HEK293 (cell line): ENCODE results near the gene MAS1.
A peak's percentile ranks its signal among the peaks of the same experiment; 100 is the strongest.

Experiments used
- CTCF ChIA-PET: fragments of 350-600 bp; formaldehyde crosslinking; extraction: SDS; loops from one replicate; lab custom pipeline; 2021; ENCODE audit warnings: antibody characterized with exemption; lab: Yijun Ruan, JAX
- POLR2A ChIA-PET: fragments of 300-600 bp; formaldehyde crosslinking; extraction: SDS; loops from one replicate; lab custom pipeline; 2020; ENCODE audit warnings: antibody characterized with exemption, inconsistent platforms; lab: Yijun Ruan, JAX
- H3K27ac ChIP-seq: fragments of 200-500 bp; sonication (Bioruptor generic); 2 replicates; pipeline ENCODE4 v1.5.1; 2014; ENCODE audit warnings: low read depth, low read length, control low read depth, inconsistent platforms; ENCODE audit errors: extremely low read depth
- H3K36me3 ChIP-seq, 2 experiments: fragments of 200-500 bp in 1 of 2; sonication (Bioruptor generic) in 1 of 2; 1 replicate in 1 of 2; 2 replicates in 1 of 2; pipeline ENCODE4 v1.5.1; 2014 to 2017; ENCODE audit warnings: inconsistent platforms in 2 of 2, low read length in 2 of 2; ENCODE audit not compliant: control insufficient read depth in 2 of 2, insufficient read depth in 1 of 2
- H3K4me1 ChIP-seq: fragments of 200-500 bp; sonication (Bioruptor generic); 2 replicates; pipeline ENCODE4 v1.5.1; 2014; ENCODE audit warnings: mild to moderate bottlenecking, low read length, inconsistent platforms; ENCODE audit not compliant: control insufficient read depth, insufficient read depth
- H3K4me3 ChIP-seq: 2 replicates; pipeline ENCODE4 v1.5.1; 2011; ENCODE audit warnings: low read depth, mild to moderate bottlenecking, control low read depth, low read length, moderate library complexity
- H3K9me3 ChIP-seq: fragments of 200-500 bp; sonication (Bioruptor generic); 2 replicates; pipeline ENCODE4 v1.5.1; 2014; ENCODE audit warnings: low read depth, low read length, inconsistent platforms; ENCODE audit not compliant: control insufficient read depth, insufficient read depth
- KLF9 ChIP-seq: fragments of 450-650 bp; formaldehyde crosslinking; IDR thresholded peaks from 2 replicates; pipeline ENCODE4 v1.5.1; 2016; ENCODE audit warnings: missing biosample characterization, missing genetic modification characterization, low read depth
- SP3 ChIP-seq: fragments of 450-650 bp; formaldehyde crosslinking; IDR thresholded peaks from 2 replicates; pipeline ENCODE4 v1.5.1; 2016; ENCODE audit warnings: missing biosample characterization, missing genetic modification characterization
- ZEB2 ChIP-seq: fragments of 450-650 bp; formaldehyde crosslinking; IDR thresholded peaks from 2 replicates; pipeline ENCODE4 v1.5.1; 2016; ENCODE audit warnings: missing biosample characterization, missing genetic modification characterization
- ZFP3 ChIP-seq: fragments of 450-650 bp; formaldehyde crosslinking; IDR thresholded peaks from 2 replicates; pipeline ENCODE4 v1.5.1; 2016; ENCODE audit warnings: low read depth, missing biosample characterization, missing genetic modification characterization
- ZNF133 ChIP-seq: fragments of 450-650 bp; formaldehyde crosslinking; IDR thresholded peaks from 2 replicates; pipeline ENCODE4 v1.5.1; 2016; ENCODE audit warnings: missing biosample characterization, missing genetic modification characterization
- ZNF175 ChIP-seq: fragments of 450-650 bp; formaldehyde crosslinking; IDR thresholded peaks from 2 replicates; pipeline ENCODE4 v1.5.1; 2016; ENCODE audit warnings: missing biosample characterization, missing genetic modification characterization
- ZNF211 ChIP-seq: fragments of 450-650 bp; formaldehyde crosslinking; IDR thresholded peaks from 2 replicates; pipeline ENCODE4 v1.5.1; 2016; ENCODE audit warnings: low read depth, missing biosample characterization, missing genetic modification characterization
- ZNF214 ChIP-seq: fragments of 450-650 bp; formaldehyde crosslinking; IDR thresholded peaks from 2 replicates; pipeline ENCODE4 v1.5.1; 2017; ENCODE audit warnings: missing biosample characterization, mild to moderate bottlenecking, missing genetic modification characterization, borderline replicate concordance
- ZNF248 ChIP-seq: fragments of 450-650 bp; formaldehyde crosslinking; IDR thresholded peaks from 2 replicates; pipeline ENCODE4 v1.5.1; 2017; ENCODE audit warnings: missing biosample characterization, missing genetic modification characterization
- ZNF416 ChIP-seq: fragments of 450-650 bp; formaldehyde crosslinking; IDR thresholded peaks from 2 replicates; pipeline ENCODE4 v1.5.1; 2016; ENCODE audit warnings: missing biosample characterization, missing genetic modification characterization
- ZNF426 ChIP-seq: fragments of 450-650 bp; formaldehyde crosslinking; IDR thresholded peaks from 2 replicates; pipeline ENCODE4 v1.5.1; 2017; ENCODE audit warnings: missing biosample characterization, missing genetic modification characterization, mild to moderate bottlenecking, inconsistent platforms, moderate library complexity
- ZNF48 ChIP-seq: fragments of 450-650 bp; formaldehyde crosslinking; IDR thresholded peaks from 2 replicates; pipeline ENCODE4 v1.5.1; 2016; ENCODE audit warnings: missing biosample characterization, missing genetic modification characterization
- ZNF514 ChIP-seq: fragments of 450-650 bp; formaldehyde crosslinking; IDR thresholded peaks from 2 replicates; pipeline ENCODE4 v1.5.1; 2016; ENCODE audit warnings: missing biosample characterization, missing genetic modification characterization
- ZNF654 ChIP-seq: fragments of 450-650 bp; formaldehyde crosslinking; IDR thresholded peaks from 2 replicates; pipeline ENCODE4 v1.5.1; 2016; ENCODE audit warnings: low read depth, missing biosample characterization, missing genetic modification characterization
- ZNF677 ChIP-seq: fragments of 450-650 bp; IDR thresholded peaks from 2 replicates; pipeline ENCODE4 v1.5.0; 2018; ENCODE audit warnings: missing biosample characterization, mild to moderate bottlenecking, missing genetic modification characterization, moderate library complexity
- ZNF701 ChIP-seq: fragments of 450-650 bp; formaldehyde crosslinking; IDR thresholded peaks from 2 replicates; pipeline ENCODE4 v1.5.1; 2016; ENCODE audit warnings: missing biosample characterization, missing genetic modification characterization
- ZNF777 ChIP-seq: fragments of 450-650 bp; formaldehyde crosslinking; IDR thresholded peaks from 2 replicates; pipeline ENCODE4 v1.5.1; 2017; ENCODE audit warnings: missing biosample characterization, missing genetic modification characterization, borderline replicate concordance
- ZNF792 ChIP-seq: fragments of 450-650 bp; formaldehyde crosslinking; IDR thresholded peaks from 2 replicates; pipeline ENCODE4 v1.5.1; 2016; ENCODE audit warnings: missing biosample characterization, missing genetic modification characterization
- ZSCAN30 ChIP-seq: fragments of 450-650 bp; IDR thresholded peaks from 2 replicates; pipeline ENCODE4 v1.5.1; 2018; ENCODE audit warnings: missing biosample characterization, mild to moderate bottlenecking, missing genetic modification characterization, moderate library complexity
- TF ChIP-seq, protein P1 (sequence below): fragments of 450-650 bp; formaldehyde crosslinking; IDR thresholded peaks from 2 replicates; pipeline ENCODE4 v1.5.1; 2016; ENCODE audit warnings: missing biosample characterization, missing genetic modification characterization
- TF ChIP-seq, protein P2 (sequence below): fragments of 450-650 bp; formaldehyde crosslinking; IDR thresholded peaks from 2 replicates; pipeline ENCODE4 v1.5.1; 2017; ENCODE audit warnings: missing biosample characterization, missing genetic modification characterization
- TF ChIP-seq, protein P3 (sequence below): fragments of 450-650 bp; formaldehyde crosslinking; IDR thresholded peaks from 2 replicates; pipeline ENCODE4 v1.5.1; 2016; ENCODE audit warnings: missing biosample characterization, missing genetic modification characterization
- TF ChIP-seq, protein P4 (sequence below): fragments of 450-650 bp; formaldehyde crosslinking; IDR thresholded peaks from 2 replicates; pipeline ENCODE4 v1.5.1; 2016; ENCODE audit warnings: missing biosample characterization, missing genetic modification characterization
- TF ChIP-seq, protein P5 (sequence below): fragments of 450-650 bp; formaldehyde crosslinking; IDR thresholded peaks from 2 replicates; pipeline ENCODE4 v1.5.1; 2016; ENCODE audit warnings: missing biosample characterization, missing genetic modification characterization

The MAS1 gene

DNA sequence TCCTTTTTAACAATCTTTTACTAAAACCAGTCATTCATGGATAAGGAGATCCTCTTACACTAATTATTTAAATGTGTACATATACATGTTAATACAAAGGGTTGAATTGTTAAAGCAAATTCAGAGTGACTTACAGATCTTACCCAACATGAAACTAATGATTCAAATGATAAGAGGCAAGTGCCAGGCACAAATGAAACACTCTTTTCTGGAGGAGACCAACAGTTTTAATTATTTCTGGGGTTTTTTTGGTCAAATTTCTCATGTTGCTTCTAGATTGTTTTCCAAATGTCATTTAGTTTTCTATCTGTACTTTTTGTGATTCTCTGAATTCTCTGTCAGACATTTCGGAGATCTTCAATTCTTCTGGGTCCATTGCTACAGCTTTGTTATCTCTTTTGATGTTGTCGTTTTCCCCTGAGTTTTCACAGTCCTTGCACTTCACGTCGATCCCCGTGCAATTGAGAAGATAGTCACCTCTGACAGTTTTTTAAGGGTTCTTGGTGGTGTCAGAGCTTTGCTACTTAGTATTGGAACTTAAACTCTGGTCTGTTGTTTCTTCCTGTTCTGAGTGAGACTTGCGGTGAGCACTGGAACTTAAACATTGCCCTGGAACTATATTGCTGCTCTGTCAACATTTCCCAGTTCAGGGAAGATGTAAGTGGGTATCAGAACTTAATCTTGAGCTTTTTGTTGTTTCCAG, 23.2 kb downstream of the MAS1 start (continued):
- TF ChIP-seq, protein P1, sequence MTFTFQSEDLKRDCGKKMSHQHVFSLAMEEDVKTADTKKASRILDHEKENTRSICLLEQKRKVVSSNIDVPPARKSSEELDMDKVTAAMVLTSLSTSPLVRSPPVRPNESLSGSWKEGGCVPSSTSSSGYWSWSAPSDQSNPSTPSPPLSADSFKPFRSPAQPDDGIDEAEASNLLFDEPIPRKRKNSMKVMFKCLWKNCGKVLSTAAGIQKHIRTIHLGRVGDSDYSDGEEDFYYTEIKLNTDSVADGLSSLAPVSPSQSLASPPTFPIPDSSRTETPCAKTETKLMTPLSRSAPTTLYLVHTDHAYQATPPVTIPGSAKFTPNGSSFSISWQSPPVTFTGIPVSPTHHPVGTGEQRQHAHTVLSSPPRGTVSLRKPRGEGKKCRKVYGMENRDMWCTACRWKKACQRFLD (tag by site-specific recombination): no peak
- TF ChIP-seq ZNF514 (tag by site-specific recombination): no peak
- no peak for TF ChIP-seq ZSCAN30 (tag by site-specific recombination)

DNA sequence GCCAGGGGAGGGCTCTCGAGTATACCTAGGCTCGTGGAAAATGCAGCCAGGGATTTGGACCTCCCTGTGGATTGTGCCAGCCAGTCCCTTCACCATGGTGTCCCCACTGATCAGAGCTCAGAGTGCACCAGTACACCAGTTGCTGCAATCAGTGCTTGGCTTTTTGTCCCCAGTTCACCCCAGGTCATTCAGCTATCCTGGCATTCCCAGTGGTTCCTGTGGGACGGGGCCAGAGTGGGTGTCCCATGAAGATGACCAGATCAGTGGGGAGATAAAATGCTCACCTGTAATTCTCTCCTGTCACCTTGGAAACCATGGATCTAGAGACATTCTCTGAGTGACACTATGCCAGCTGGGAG, 23.8 kb downstream of the MAS1 start:
- ChIA-PET POLR2A (no interaction called here), CTCF (interaction anchor here (1.0 kb wide), 1 partner anchor 11 kb away, joined by 3 read pairs; no protein-coding TSS in a partner anchor)
- TF ChIP-seq ZNF48 (tag by site-specific recombination) (no peak), ZNF133 (tag by site-specific recombination) (no peak), ZNF416 (tag by site-specific recombination) (no peak)
- TF ChIP-seq, protein P2, sequence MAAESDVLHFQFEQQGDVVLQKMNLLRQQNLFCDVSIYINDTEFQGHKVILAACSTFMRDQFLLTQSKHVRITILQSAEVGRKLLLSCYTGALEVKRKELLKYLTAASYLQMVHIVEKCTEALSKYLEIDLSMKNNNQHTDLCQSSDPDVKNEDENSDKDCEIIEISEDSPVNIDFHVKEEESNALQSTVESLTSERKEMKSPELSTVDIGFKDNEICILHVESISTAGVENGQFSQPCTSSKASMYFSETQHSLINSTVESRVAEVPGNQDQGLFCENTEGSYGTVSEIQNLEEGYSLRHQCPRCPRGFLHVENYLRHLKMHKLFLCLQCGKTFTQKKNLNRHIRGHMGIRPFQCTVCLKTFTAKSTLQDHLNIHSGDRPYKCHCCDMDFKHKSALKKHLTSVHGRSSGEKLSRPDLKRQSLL (tag by site-specific recombination): no peak
- no peaks in the 10 kb centered on the region for H3K9me3 ChIP-seq
- H3K36me3 ChIP-seq: no peaks in the 10 kb centered on the region
- no peaks in the 10 kb centered on the region for H3K4me1 ChIP-seq
- H3K27ac ChIP-seq: no peak overlapping the region
- H3K4me3 ChIP-seq: no peak overlapping the region

DNA sequence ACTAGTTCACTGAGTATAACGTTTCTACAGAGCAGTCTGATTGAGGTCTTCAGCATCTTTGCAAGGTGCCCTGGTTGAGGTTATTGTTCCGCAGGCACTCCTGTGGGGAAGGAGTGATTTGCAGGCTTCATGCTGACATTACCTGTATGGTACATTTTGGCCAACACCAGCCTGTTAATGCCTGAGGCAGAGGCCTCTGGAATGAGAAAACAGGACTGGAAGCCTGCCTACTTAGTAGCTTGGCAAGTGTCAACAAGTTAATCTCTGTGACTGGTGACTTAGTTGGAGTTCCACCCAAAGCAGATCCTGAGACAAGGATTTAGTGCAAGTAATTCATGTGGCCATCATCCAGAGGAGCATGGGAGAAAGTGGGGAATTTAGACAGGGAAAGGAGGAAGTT, 24.6 kb downstream of the MAS1 start:
- no peaks in the 10 kb centered on the region for H3K36me3 ChIP-seq
- H3K4me3 ChIP-seq: no peak overlapping the region
- ChIA-PET POLR2A (no interaction called here), CTCF (no interaction called here)
- H3K4me1 ChIP-seq: no peaks in the 10 kb centered on the region
- no peaks in the 10 kb centered on the region for H3K9me3 ChIP-seq
- TF ChIP-seq, protein P3, sequence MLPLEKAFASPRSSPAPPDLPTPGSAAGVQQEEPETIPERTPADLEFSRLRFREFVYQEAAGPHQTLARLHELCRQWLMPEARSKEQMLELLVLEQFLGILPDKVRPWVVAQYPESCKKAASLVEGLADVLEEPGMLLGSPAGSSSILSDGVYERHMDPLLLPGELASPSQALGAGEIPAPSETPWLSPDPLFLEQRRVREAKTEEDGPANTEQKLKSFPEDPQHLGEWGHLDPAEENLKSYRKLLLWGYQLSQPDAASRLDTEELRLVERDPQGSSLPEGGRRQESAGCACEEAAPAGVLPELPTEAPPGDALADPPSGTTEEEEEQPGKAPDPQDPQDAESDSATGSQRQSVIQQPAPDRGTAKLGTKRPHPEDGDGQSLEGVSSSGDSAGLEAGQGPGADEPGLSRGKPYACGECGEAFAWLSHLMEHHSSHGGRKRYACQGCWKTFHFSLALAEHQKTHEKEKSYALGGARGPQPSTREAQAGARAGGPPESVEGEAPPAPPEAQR (tag by site-specific recombination): no peak
- TF ChIP-seq ZNF211 (tag by site-specific recombination) (no peak), ZNF426 (no peak), ZSCAN30 (tag by site-specific recombination) (no peak), ZNF701 (tag by site-specific recombination) (0 out of 2 replicates have a peak, but pooled peaks have one; percentile 18), KLF9 (tag by site-specific recombination) (no peak)
- no peak overlapping the region for H3K27ac ChIP-seq

DNA sequence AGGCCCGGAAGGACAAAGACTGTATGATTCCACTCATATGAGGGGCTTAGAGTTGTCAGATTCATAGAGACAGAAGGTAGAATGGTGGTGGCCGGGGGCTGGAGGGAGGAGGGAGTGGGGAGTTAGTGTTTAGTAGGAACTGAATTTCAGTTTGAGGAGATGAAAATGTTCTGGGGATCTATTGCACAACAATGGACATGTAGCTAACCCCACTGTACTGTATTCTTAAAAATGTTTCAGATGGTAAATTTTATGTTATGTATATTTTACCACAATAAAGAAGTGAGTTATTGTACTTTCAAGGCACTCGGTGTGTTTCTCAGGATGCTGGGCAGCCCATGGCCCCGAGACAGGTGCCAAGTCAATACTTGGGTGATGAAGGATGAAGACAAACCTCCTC, 25.4 kb downstream of the MAS1 start:
- no peaks in the 10 kb centered on the region for H3K36me3 ChIP-seq
- H3K9me3 ChIP-seq: no peaks in the 10 kb centered on the region
- POLR2A ChIA-PET: no interaction called here
- H3K27ac ChIP-seq: no peak overlapping the region
- H3K4me3 ChIP-seq: no peak overlapping the region
- no peaks in the 10 kb centered on the region for H3K4me1 ChIP-seq
- CTCF ChIA-PET: interaction anchor here (0.7 kb wide), 1 partner anchor 9 kb away, joined by 3 read pairs; no protein-coding TSS in a partner anchor
- TF ChIP-seq ZNF777 (no peak), ZNF248 (tag by site-specific recombination) (no peak), ZNF214 (tag by site-specific recombination) (no peak), ZFP3 (no peak), ZNF133 (tag by site-specific recombination) (no peak), ZNF175 (tag by site-specific recombination) (no peak), SP3 (tag by site-specific recombination) (no peak), ZEB2 (tag by site-specific recombination) (no peak), ZNF677 (tag by site-specific recombination) (no peak), ZNF792 (no peak), ZNF654 (tag by site-specific recombination) (no peak)
- TF ChIP-seq, protein P4, sequence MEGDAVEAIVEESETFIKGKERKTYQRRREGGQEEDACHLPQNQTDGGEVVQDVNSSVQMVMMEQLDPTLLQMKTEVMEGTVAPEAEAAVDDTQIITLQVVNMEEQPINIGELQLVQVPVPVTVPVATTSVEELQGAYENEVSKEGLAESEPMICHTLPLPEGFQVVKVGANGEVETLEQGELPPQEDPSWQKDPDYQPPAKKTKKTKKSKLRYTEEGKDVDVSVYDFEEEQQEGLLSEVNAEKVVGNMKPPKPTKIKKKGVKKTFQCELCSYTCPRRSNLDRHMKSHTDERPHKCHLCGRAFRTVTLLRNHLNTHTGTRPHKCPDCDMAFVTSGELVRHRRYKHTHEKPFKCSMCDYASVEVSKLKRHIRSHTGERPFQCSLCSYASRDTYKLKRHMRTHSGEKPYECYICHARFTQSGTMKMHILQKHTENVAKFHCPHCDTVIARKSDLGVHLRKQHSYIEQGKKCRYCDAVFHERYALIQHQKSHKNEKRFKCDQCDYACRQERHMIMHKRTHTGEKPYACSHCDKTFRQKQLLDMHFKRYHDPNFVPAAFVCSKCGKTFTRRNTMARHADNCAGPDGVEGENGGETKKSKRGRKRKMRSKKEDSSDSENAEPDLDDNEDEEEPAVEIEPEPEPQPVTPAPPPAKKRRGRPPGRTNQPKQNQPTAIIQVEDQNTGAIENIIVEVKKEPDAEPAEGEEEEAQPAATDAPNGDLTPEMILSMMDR (tag by site-specific recombination): no peak
- TF ChIP-seq, protein P5, sequence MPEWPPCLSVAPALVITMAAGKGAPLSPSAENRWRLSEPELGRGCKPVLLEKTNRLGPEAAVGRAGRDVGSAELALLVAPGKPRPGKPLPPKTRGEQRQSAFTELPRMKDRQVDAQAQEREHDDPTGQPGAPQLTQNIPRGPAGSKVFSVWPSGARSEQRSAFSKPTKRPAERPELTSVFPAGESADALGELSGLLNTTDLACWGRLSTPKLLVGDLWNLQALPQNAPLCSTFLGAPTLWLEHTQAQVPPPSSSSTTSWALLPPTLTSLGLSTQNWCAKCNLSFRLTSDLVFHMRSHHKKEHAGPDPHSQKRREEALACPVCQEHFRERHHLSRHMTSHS (tag by site-specific recombination): no peak
